HepG2 (cell line): ENCODE measurements around the gene SPINK5. TPM values are rescaled to one million over a fixed set of nuclear protein-coding genes. Genes with fewer than 3 reads are reported as not detected.

Source experiments
- ATAC-seq: fragments of 200-7000 bp; cut with Tn5 transposase; 3 replicates; pipeline ENCODE4 v1.9.1; 2020; ENCODE audit warnings: mild to moderate bottlenecking, moderate library complexity
- BruUV-seq: library from RNA; stranded (reverse); fragments of 400-500 nt; replicated peaks from 2 replicates; lab custom pipeline; 2021; lab: Mats Ljungman, UMichigan
- CTCF ChIA-PET: fragments of 300-600 bp; formaldehyde crosslinking; extraction: SDS; loops from one replicate; lab custom pipeline; 2021; ENCODE audit warnings: low total read pairs, inconsistent platforms, low intra/inter-chr PET ratio; lab: Yijun Ruan, JAX
- POLR2A ChIA-PET: fragments of 350-600 bp; sonication (Branson Sonifier 250); formaldehyde crosslinking; loops from one replicate; lab custom pipeline; 2020; ENCODE audit warnings: antibody characterized with exemption, inconsistent platforms; lab: Yijun Ruan, JAX
- DNase-seq: peaks from one replicate; pipeline ENCODE4 v3.0.0-alpha.2; 2015; ENCODE audit warnings: low spot score
- FAIRE-seq: peaks from 3 replicates; lab custom pipeline; 2011; peaks lifted over from hg19 to GRCh38; lab: Jason Lieb, UNC
- H2AFZ ChIP-seq: one replicate; pipeline ENCODE4 v1.6.1; 2011; ENCODE audit warnings: low read length, inconsistent platforms
- H3K27ac ChIP-seq: fragments of 300-600 bp; 3 replicates; pipeline ENCODE4 v1.8.0; 2011; ENCODE audit warnings: mixed run types, mild to moderate bottlenecking, mixed read lengths, low read length, inconsistent platforms; ENCODE audit not compliant: insufficient read depth; ENCODE audit errors: extremely low read length
- H3K27me3 ChIP-seq, 2 experiments: fragments of 200-600 bp in 1 of 2; 2 replicates in 1 of 2; 3 replicates in 1 of 2; pipeline versions ENCODE4 v1.6.0 to v1.8.0; 2011; ENCODE audit warnings: low read length in 2 of 2, mild to moderate bottlenecking in 2 of 2, moderate library complexity in 2 of 2, inconsistent platforms in 1 of 2; ENCODE audit not compliant: insufficient read depth in 2 of 2, control insufficient read depth in 1 of 2
- H3K36me3 ChIP-seq, 2 experiments: fragments of 200-600 bp in 1 of 2; replicated peaks in 1 of 2; 2 replicates in 1 of 2; 3 replicates in 1 of 2; pipeline versions ENCODE4 v1.5.1 to v1.8.0; 2011; ENCODE audit warnings: low read length in 2 of 2, inconsistent platforms in 1 of 2; ENCODE audit not compliant: insufficient read depth in 2 of 2, control insufficient read depth in 1 of 2
- H3K4me1 ChIP-seq: 2 replicates; pipeline ENCODE4 v1.5.1; 2012; ENCODE audit warnings: low read length, inconsistent platforms; ENCODE audit not compliant: insufficient read depth
- H3K4me2 ChIP-seq: 2 replicates; pipeline ENCODE4 v1.6.0; 2011; ENCODE audit warnings: low read depth, low read length, inconsistent platforms
- H3K4me3 ChIP-seq, 3 experiments: fragments of 200-600 bp in 1 of 3; sonication (generic), shearing (Covaris generic) in 1 of 3; replicated peaks in 1 of 3; 2 replicates each; pipeline ENCODE4 v1.5.1; 2011 to 2016; ENCODE audit warnings: low read length in 3 of 3, inconsistent platforms in 2 of 3, low read depth in 2 of 3, mild to moderate bottlenecking in 2 of 3, control low read depth in 1 of 3, mixed read lengths in 1 of 3; ENCODE audit not compliant: insufficient read depth in 1 of 3
- H3K79me2 ChIP-seq: one replicate; pipeline ENCODE4 v1.6.1; 2011; ENCODE audit warnings: low read length, inconsistent platforms; ENCODE audit not compliant: insufficient read depth
- H3K9ac ChIP-seq: 2 replicates; pipeline ENCODE4 v1.6.0; 2011; ENCODE audit warnings: mild to moderate bottlenecking, low read depth, low read length, inconsistent platforms; ENCODE audit not compliant: insufficient read depth
- H3K9me3 ChIP-seq: 2 replicates; pipeline ENCODE4 v1.5.1; 2012; ENCODE audit warnings: mild to moderate bottlenecking, low read length
- H4K20me1 ChIP-seq: 2 replicates; pipeline ENCODE4 v1.6.0; 2011; ENCODE audit warnings: inconsistent platforms, mild to moderate bottlenecking, low read length, moderate library complexity; ENCODE audit not compliant: insufficient read depth
- GTF3A ChIP-seq: sonication (generic); formaldehyde crosslinking; conservative IDR thresholded peaks from 2 replicates; pipeline ENCODE4 v1.4.0; 2020; ENCODE audit warnings: mild to moderate bottlenecking, missing genetic modification reagents
- NCOA5 ChIP-seq: sonication (generic); formaldehyde crosslinking; IDR thresholded peaks from 2 replicates; pipeline ENCODE4 v1.4.0; 2020; ENCODE audit warnings: missing genetic modification reagents
- TCF7 ChIP-seq: sonication (generic); IDR thresholded peaks from 2 replicates; pipeline ENCODE4 v1.6.1; 2016; ENCODE audit warnings: antibody characterized with exemption, low read depth
- ZNF3 ChIP-seq: IDR thresholded peaks from 2 replicates; pipeline ENCODE4 v1.7.0; 2017; ENCODE audit warnings: inconsistent platforms
- ZNF432 ChIP-seq: sonication (generic); formaldehyde crosslinking; IDR thresholded peaks from 2 replicates; pipeline ENCODE4 v1.5.0; 2020; ENCODE audit warnings: missing genetic modification reagents, mild to moderate bottlenecking, borderline replicate concordance
- ZNF460 ChIP-seq: sonication (generic); formaldehyde crosslinking; IDR thresholded peaks from 2 replicates; pipeline ENCODE4 v1.5.1; 2020; ENCODE audit warnings: missing genetic modification reagents, mild to moderate bottlenecking, borderline replicate concordance
- ZNF776 ChIP-seq: sonication (generic); formaldehyde crosslinking; IDR thresholded peaks from 2 replicates; pipeline ENCODE4 v1.4.0; 2020; ENCODE audit warnings: mild to moderate bottlenecking, missing genetic modification reagents
- WGBS: methylation state at CpG from one replicate; pipeline ENCODE4 v1.1.6; 2017; ENCODE audit warnings: low lambda C conversion rate; 5-methylcytosine and 5-hydroxymethylcytosine counted together
- in situ Hi-C: cut with HindIII; loops from 2 replicates; pipeline ENCODE4 v1.10.0; 2017; ENCODE audit warnings: low pct_unique_long_range_greater_than_20kb; ENCODE audit not compliant: extremely low pct_ligation_motif_present
- intact Hi-C: fragments of 100-400 bp; cut with micrococcal nuclease; formaldehyde crosslinking; loops from one replicate; pipeline ENCODE4 v1.10.0; 2022; ENCODE audit not compliant: unreplicated experiment
- polyA plus RNA-seq, 8 experiments: library from polyadenylated mRNA; depleted of rRNA in 3 of 8; stranded (reverse) in 7 of 8; unstranded in 1 of 8; fragments of >200 nt; fragmentation: Illumina TruSeq in 4 of 8; extraction: Trizol in 4 of 8; gene quantifications; 2 replicates each; pipeline versions ENCODE4 v1.2.1 to v1.2.3, GENCODE V29; 2011 to 2016; ENCODE audit warnings: low read depth in 4 of 8, missing spikeins in 1 of 8, mixed read lengths in 1 of 8; ENCODE audit not compliant: insufficient read depth in 1 of 8
- total RNA-seq, 5 experiments: library from RNA; depleted of rRNA; stranded (reverse); fragments of >200 nt; fragmentation: Illumina TruSeq; extraction: Trizol; gene quantifications; 2 replicates each; pipeline ENCODE4 v1.2.3, GENCODE V29; 2016; ENCODE audit warnings: low read depth in 1 of 5
- TF ChIP-seq, protein P1 (sequence below): sonication (generic); formaldehyde crosslinking; conservative IDR thresholded peaks from 2 replicates; pipeline ENCODE4 v1.4.0; 2020; ENCODE audit warnings: missing genetic modification reagents
- TF ChIP-seq, protein P2 (sequence below): sonication (generic); formaldehyde crosslinking; IDR thresholded peaks from 2 replicates; pipeline ENCODE4 v1.4.0; 2020; ENCODE audit warnings: missing genetic modification reagents

SPINK5 gene
- total and polyA plus RNA-seq, 2 of the 13 experiments (the other 11 are each of a cell fraction or from before 2014, with no cell fraction given), result 0.03 TPM; not detected in 1

DNA sequence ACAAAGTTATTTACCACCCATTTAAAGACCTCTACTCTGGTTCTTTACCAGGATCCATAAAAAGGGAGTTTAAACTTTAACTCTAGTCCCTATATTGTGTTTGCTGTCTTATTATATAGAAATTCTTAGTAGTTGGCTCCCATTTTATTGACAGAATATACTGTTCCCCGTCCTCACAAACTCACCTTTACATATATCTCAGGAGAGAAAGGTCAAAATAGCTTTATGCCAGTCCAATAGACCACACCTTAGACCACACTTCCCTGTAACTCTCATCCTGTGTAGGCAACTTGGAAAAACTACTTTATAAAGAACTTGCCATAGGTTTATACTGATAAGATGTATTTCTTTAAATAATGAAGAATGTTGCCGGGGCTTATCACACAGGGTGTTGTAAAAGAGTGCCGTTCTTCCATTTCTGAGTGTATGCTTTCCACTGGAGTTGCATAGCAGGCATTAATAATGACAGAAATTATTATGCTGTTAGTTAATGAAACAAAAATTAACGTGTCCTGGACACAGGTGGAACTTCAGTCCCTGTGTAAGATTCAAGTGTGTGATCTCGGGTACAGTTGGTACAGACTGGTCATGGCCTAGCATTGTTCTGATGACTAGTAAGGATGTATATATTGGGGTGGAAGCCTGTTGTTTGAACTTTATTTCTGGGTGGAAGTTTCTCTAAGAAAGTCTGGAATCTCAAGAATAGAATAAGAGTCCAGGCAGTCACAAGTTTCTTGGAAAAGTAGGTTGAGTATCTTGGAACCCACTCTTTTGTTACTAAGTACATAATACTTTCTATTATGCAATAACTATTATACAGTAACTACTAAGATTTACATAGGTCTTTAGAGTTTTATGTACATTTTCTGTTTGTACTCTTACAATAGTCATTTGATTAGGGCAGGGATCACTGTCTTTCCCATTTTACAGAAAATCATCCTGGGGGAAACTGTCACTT is 71.6 kb downstream of the SPINK5 start:
- no peak for ATAC-seq
- no TSS peak for BruUV-seq
- Histone ChIP-seq H3K9me3 (no peaks in the 10 kb centered on the region), H3K36me3 (no peaks in the 10 kb centered on the region), H4K20me1 (no peaks in the 10 kb centered on the region), H3K79me2 (no peaks in the 10 kb centered on the region), H3K4me1 (no peaks in the 10 kb centered on the region), H3K4me2 (no peak overlapping the region), H3K27me3 (no peaks in the 10 kb centered on the region; a peak in 1 of 5 replicates), H2AFZ (no peak overlapping the region), H3K27ac (no peak overlapping the region), H3K4me3 (no peak overlapping the region), H3K9ac (no peak overlapping the region)
- WGBS, result 11% methylated on average over 5 of the region's 5 CpGs
- DNase-seq, result no peak
- intact Hi-C loops (no loop called here), in situ Hi-C loops (no loop called here)
- POLR2A ChIA-PET, result no interaction called here
- CTCF ChIA-PET, result no interaction called here
- FAIRE-seq, result no peak
- TF ChIP-seq ZNF3 (CRISPR knock-in tag) (no peak), TCF7 (no peak), NCOA5 (no peak), GTF3A (no peak), ZNF460 (CRISPR knock-in tag) (no peak), ZNF776 (CRISPR knock-in tag) (no peak), ZNF432 (no peak)
- TF ChIP-seq, protein P1, sequence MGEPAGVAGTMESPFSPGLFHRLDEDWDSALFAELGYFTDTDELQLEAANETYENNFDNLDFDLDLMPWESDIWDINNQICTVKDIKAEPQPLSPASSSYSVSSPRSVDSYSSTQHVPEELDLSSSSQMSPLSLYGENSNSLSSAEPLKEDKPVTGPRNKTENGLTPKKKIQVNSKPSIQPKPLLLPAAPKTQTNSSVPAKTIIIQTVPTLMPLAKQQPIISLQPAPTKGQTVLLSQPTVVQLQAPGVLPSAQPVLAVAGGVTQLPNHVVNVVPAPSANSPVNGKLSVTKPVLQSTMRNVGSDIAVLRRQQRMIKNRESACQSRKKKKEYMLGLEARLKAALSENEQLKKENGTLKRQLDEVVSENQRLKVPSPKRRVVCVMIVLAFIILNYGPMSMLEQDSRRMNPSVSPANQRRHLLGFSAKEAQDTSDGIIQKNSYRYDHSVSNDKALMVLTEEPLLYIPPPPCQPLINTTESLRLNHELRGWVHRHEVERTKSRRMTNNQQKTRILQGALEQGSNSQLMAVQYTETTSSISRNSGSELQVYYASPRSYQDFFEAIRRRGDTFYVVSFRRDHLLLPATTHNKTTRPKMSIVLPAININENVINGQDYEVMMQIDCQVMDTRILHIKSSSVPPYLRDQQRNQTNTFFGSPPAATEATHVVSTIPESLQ (CRISPR knock-in tag), result no peak
- TF ChIP-seq, protein P2, sequence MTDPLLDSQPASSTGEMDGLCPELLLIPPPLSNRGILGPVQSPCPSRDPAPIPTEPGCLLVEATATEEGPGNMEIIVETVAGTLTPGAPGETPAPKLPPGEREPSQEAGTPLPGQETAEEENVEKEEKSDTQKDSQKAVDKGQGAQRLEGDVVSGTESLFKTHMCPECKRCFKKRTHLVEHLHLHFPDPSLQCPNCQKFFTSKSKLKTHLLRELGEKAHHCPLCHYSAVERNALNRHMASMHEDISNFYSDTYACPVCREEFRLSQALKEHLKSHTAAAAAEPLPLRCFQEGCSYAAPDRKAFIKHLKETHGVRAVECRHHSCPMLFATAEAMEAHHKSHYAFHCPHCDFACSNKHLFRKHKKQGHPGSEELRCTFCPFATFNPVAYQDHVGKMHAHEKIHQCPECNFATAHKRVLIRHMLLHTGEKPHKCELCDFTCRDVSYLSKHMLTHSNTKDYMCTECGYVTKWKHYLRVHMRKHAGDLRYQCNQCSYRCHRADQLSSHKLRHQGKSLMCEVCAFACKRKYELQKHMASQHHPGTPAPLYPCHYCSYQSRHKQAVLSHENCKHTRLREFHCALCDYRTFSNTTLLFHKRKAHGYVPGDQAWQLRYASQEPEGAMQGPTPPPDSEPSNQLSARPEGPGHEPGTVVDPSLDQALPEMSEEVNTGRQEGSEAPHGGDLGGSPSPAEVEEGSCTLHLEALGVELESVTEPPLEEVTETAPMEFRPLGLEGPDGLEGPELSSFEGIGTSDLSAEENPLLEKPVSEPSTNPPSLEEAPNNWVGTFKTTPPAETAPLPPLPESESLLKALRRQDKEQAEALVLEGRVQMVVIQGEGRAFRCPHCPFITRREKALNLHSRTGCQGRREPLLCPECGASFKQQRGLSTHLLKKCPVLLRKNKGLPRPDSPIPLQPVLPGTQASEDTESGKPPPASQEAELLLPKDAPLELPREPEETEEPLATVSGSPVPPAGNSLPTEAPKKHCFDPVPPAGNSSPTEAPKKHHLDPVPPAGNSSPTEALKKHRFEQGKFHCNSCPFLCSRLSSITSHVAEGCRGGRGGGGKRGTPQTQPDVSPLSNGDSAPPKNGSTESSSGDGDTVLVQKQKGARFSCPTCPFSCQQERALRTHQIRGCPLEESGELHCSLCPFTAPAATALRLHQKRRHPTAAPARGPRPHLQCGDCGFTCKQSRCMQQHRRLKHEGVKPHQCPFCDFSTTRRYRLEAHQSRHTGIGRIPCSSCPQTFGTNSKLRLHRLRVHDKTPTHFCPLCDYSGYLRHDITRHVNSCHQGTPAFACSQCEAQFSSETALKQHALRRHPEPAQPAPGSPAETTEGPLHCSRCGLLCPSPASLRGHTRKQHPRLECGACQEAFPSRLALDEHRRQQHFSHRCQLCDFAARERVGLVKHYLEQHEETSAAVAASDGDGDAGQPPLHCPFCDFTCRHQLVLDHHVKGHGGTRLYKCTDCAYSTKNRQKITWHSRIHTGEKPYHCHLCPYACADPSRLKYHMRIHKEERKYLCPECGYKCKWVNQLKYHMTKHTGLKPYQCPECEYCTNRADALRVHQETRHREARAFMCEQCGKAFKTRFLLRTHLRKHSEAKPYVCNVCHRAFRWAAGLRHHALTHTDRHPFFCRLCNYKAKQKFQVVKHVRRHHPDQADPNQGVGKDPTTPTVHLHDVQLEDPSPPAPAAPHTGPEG (CRISPR knock-in tag), result no peak
